ENCODE results near the gene KRT9. TPM values are rescaled to one million over a fixed set of nuclear protein-coding genes. Genes with fewer than 3 reads are reported as not detected.

KRT9 gene
- total and polyA plus RNA-seq, 10 of the 15 experiments (the other 5 are each of a cell fraction or from before 2014, with no cell fraction given), result not detected

DNA sequence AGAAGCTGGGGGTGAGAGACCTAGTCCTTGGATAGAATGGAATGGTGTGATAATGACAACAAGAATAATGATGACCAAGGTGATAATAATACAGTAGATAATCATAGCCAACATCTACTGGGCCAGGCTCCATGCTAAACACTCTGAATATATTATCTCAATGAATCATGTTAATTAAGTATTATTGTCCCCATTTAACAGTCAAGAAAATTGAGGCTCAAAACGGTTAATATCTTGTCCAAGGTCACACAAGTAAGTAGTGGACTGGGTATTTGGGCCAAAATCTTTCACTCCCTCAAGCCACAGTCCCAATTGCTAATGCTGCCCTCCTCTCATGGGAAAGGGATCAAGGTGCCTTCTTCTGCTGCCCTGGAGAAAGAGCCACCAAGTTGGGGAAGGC is 39.9 kb downstream of the KRT9 start:
- in situ Hi-C loops (cut with MboI), result no loop called here
- ChIA-PET SMC1A (ENCODE audit: uncharacterized antibody, unreplicated experiment) (no interaction called here), POLR2A (no interaction called here), CTCF (interaction anchor here (2.5 kb wide), 1 partner anchor 17 kb away, joined by 8 read pairs; no protein-coding TSS in a partner anchor), RAD21 (ENCODE audit: unreplicated experiment) (no interaction called here)
- Histone ChIP-seq H3K4me3 (no peak overlapping the region), H3K27ac (ENCODE audit: control insufficient read depth, insufficient read depth) (no peak overlapping the region), H3K27me3 (replicated peaks in 1 of 2; ENCODE audit: control insufficient read depth in 2 of 2, insufficient read depth in 2 of 2, low read length in 1 of 2) (peaks cover 17 to 20% of the 10 kb centered on the region in 2 experiments), H3K4me1 (ENCODE audit: control insufficient read depth, insufficient read depth, low read length) (no peaks in the 10 kb centered on the region), H2AFZ (ENCODE audit: control insufficient read depth, low read depth, low read length) (no peak overlapping the region), H4K20me1 (ENCODE audit: control insufficient read depth, insufficient read depth) (no peaks in the 10 kb centered on the region), H3K79me2 (ENCODE audit: control insufficient read depth, insufficient read depth, low read length) (no peaks in the 10 kb centered on the region), H3K9ac (ENCODE audit: control insufficient read depth, insufficient read depth, low read length) (no peak overlapping the region), H3K36me3 (ENCODE audit: control insufficient read depth in 2 of 2, insufficient read depth in 2 of 2, low read length in 1 of 2) (no peaks in the 10 kb centered on the region), H3K9me3 (replicated peaks; ENCODE audit: control insufficient read depth, insufficient read depth, low read length) (no peaks in the 10 kb centered on the region; the same call in 2 of the 3 replicates), H3K4me2 (ENCODE audit: control insufficient read depth, insufficient read depth) (no peak overlapping the region)
- BruUV-seq (replicated peaks), result no TSS peak
- TF ChIP-seq CBX5 (IDR thresholded peaks at IDR 0.05; ENCODE audit: low read depth) (no peak), POLR2A (IDR thresholded peaks at IDR 0.05; ENCODE audit: low read depth, low read length) (no peak), MAX (IDR thresholded peaks at IDR 0.05; ENCODE audit: low read depth, low read length) (no peak), SRF (IDR thresholded peaks at IDR 0.05; ENCODE audit: low read depth in 2 of 2, low read length in 2 of 2) (no peak), ZZZ3 (IDR thresholded peaks at IDR 0.05; ENCODE audit: control insufficient read depth, insufficient read length, low read depth) (no peak), PKNOX1 (IDR thresholded peaks at IDR 0.05) (no peak), ATF3 (IDR thresholded peaks at IDR 0.05; ENCODE audit: borderline replicate concordance, extremely low read depth, low read depth, low read length) (no peak), EED (IDR thresholded peaks at IDR 0.05; ENCODE audit: low read depth) (no peak)
- intact Hi-C loops (cut with micrococcal nuclease; ENCODE audit: unreplicated experiment), result no loop called here
- FAIRE-seq, result no peak
- no peak for DNase-seq (ENCODE audit: low read depth, low spot score)
- WGBS (ENCODE audit: insufficient coverage, insufficient replicate concordance, low lambda C conversion rate, missing lambda C conversion rate), result 0% methylated on average over 1 of the region's 1 CpG
- no peak for ATAC-seq
